Calu3 (cell line): ENCODE measurements around the gene PICK1. TPM values are rescaled to one million over a fixed set of nuclear protein-coding genes. Genes with fewer than 3 reads are reported as not detected.
"Not testable (repeated sequence)": the region's sequence is repeated elsewhere in the genome, so short reads cannot be mapped to it uniquely, and the experiment has no call there.

Experiments used
- BruUV-seq: library from RNA; stranded (reverse); fragments of 400-500 nt; replicated peaks from 2 replicates; lab custom pipeline; 2021; lab: Mats Ljungman, UMichigan
- CTCF ChIA-PET: fragments of 300-600 bp; sonication (Branson Sonifier 250); formaldehyde crosslinking; loops from one replicate; lab custom pipeline; 2022; ENCODE audit warnings: antibody characterized with exemption; lab: Charles Lee
- DNase-seq: peaks from one replicate; pipeline ENCODE4 v3.0.0; 2022
- H3K27ac Mint-ChIP-seq: one replicate; pipeline ENCODE4 v1.8.0; 2022; ENCODE audit warnings: mixed read lengths; ENCODE audit not compliant: unreplicated experiment
- H3K27me3 Mint-ChIP-seq: one replicate; pipeline ENCODE4 v1.8.0; 2022; ENCODE audit warnings: mixed read lengths; ENCODE audit not compliant: unreplicated experiment
- H3K36me3 Mint-ChIP-seq: one replicate; pipeline ENCODE4 v1.8.0; 2022; ENCODE audit warnings: mild to moderate bottlenecking, moderate library complexity, mixed read lengths; ENCODE audit not compliant: insufficient read depth, unreplicated experiment
- H3K4me1 Mint-ChIP-seq: one replicate; pipeline ENCODE4 v1.8.0; 2022; ENCODE audit warnings: mild to moderate bottlenecking, low read depth, mixed read lengths; ENCODE audit not compliant: unreplicated experiment
- H3K4me3 Mint-ChIP-seq: one replicate; pipeline ENCODE4 v1.8.0; 2022; ENCODE audit warnings: mild to moderate bottlenecking, low read depth, moderate library complexity, mixed read lengths; ENCODE audit not compliant: unreplicated experiment
- H3K9me3 Mint-ChIP-seq: one replicate; pipeline ENCODE4 v1.8.0; 2022; ENCODE audit warnings: low read depth, mixed read lengths; ENCODE audit not compliant: unreplicated experiment
- CTCF ChIP-seq: fragments of 200-600 bp; IDR thresholded peaks from one replicate; pipeline ENCODE4 v1.8.0; 2022; ENCODE audit warnings: antibody characterized with exemption; ENCODE audit not compliant: unreplicated experiment
- intact Hi-C: fragments of 100-400 bp; cut with micrococcal nuclease; formaldehyde crosslinking; loops from one replicate; pipeline ENCODE4 v1.10.0; 2022; ENCODE audit not compliant: unreplicated experiment
- total RNA-seq: library from RNA; stranded (reverse); gene quantifications from 2 replicates; pipeline ENCODE4 v1.2.3, GENCODE V29; 2022

Gene PICK1
- total RNA-seq, 1 experiment from 2014 or later = 54.2 TPM

GRCh38 chr22:38036392-38037062, 20.7 kb upstream of the PICK1 start:
- peaks cover 15% of the 10 kb centered on the region for H3K27me3 Mint-ChIP-seq
- CTCF ChIA-PET = no interaction called here
- no peaks in the 10 kb centered on the region for H3K9me3 Mint-ChIP-seq
- H3K27ac Mint-ChIP-seq = no peak overlapping the region
- no peak overlapping the region for H3K4me3 Mint-ChIP-seq
- TF ChIP-seq CTCF = no peak
- peaks cover 18% of the 10 kb centered on the region for H3K4me1 Mint-ChIP-seq
- DNase-seq = no peak
- intact Hi-C loops = no loop called here
- BruUV-seq = no TSS peak
- H3K36me3 Mint-ChIP-seq = peaks cover 13% of the 10 kb centered on the region

GRCh38 chr22:38037367-38038150, 19.6 kb upstream of the PICK1 start:
- BruUV-seq, intact Hi-C loops, H3K27ac Mint-ChIP-seq, DNase-seq, H3K9me3 Mint-ChIP-seq, H3K4me3 Mint-ChIP-seq: not testable (repeated sequence)
- CTCF ChIA-PET = interaction anchor here (0.6 to 0.7 kb wide), 2 partner anchors 43 to 91 kb away, joined by 3 to 5 read pairs; no protein-coding TSS in a partner anchor
- Mint-ChIP-seq H3K4me1 (peaks cover 18% of the 10 kb centered on the region), H3K36me3 (peaks cover 13% of the 10 kb centered on the region), H3K27me3 (peaks cover 20% of the 10 kb centered on the region)

- no TSS peak for BruUV-seq
- intact Hi-C loops = no loop called here
- H3K27me3 Mint-ChIP-seq = peaks cover 20% of the 10 kb centered on the region
Observed at GRCh38 chr22:38038426-38038825, 18.8 kb upstream of the PICK1 start.

DNA sequence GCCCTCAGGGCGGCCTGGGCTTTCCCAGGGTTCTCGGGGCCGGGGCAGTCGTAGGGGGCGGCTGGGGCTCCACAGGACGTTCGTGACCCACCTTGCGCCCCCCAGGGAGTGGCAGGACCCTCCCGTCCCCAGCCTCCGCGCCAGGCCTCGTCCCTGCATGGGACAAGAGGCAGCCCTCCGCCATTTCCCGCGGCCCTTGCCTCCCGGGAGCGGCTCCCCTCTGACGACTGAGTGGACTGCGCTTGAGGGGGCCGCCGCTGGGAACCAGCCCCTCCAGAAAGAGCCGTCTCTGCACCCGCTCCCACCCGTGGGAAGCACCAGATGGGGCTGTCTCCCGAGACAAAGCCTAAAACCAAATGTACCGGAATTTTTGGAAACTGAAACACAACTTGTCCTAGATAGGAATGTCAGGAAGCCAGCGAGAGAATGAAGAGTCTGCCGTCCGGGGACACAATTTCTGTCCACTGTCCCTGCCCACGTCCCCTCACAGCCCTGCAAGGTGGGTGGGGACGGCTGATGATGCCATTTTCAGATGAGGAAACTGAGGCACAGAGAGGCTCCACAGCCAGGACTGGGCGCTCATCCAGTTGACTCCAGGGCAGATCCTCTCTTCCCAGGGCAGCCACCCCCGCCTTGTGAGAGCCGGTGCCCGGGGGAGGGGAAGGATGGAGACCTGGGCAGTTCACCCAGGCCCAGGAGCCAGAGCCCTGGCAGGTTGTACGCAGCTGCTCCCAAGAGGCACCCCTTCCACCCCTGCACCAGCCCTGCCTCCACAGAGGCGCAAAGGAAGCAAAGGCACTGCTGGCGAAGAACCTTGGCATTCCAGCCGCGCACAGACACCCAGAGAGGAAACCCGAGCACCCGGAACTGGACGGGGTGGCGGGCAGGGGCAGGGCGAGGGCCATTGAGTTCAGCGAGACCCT, 18.1 kb upstream of the PICK1 start:
- no TSS peak for BruUV-seq
- DNase-seq = no peak
- H3K4me1 Mint-ChIP-seq = peaks cover 12% of the 10 kb centered on the region

More at GRCh38 chr22:38038426-38038825, 18.8 kb upstream of the PICK1 start:
- Mint-ChIP-seq H3K9me3 (no peaks in the 10 kb centered on the region), H3K4me1 (peaks cover 18% of the 10 kb centered on the region), H3K36me3 (peaks cover 13% of the 10 kb centered on the region), H3K27ac (no peak overlapping the region), H3K4me3 (no peak overlapping the region)
- CTCF ChIA-PET = no interaction called here
- TF ChIP-seq CTCF = no peak
- DNase-seq = no peak

More for the DNA sequence above, 18.1 kb upstream of the PICK1 start:
- TF ChIP-seq CTCF = no peak
- Mint-ChIP-seq H3K9me3 (no peaks in the 10 kb centered on the region), H3K27me3 (peaks cover 20% of the 10 kb centered on the region), H3K27ac (no peak overlapping the region), H3K4me3 (no peak overlapping the region), H3K36me3 (peaks cover 8% of the 10 kb centered on the region)
- intact Hi-C loops = no loop called here
- CTCF ChIA-PET = no interaction called here
